SK-N-SH (cell line): Measurements from ENCODE around the gene RAB15.

ENCODE experiments used
- CTCF ChIP-seq: fragments of 200-600 bp; sonication (generic); IDR thresholded peaks from 2 replicates; pipeline ENCODE4 v1.6.1; 2017; ENCODE audit warnings: antibody characterized with exemption, mild to moderate bottlenecking, moderate library complexity
- ELF1 ChIP-seq: IDR thresholded peaks from 2 replicates; pipeline ENCODE4 v1.4.0; 2012
- EZH2phosphoT487 ChIP-seq: fragments of 200-600 bp; sonication (generic); IDR thresholded peaks from 2 replicates; pipeline ENCODE4 v1.6.1; 2017; ENCODE audit warnings: low read depth, mixed run types, mild to moderate bottlenecking, antibody characterized with exemption, moderate library complexity, borderline replicate concordance
- GATA2 ChIP-seq: sonication (generic); formaldehyde crosslinking; IDR thresholded peaks from 2 replicates; pipeline ENCODE4 v1.5.0; 2020; ENCODE audit warnings: mild to moderate bottlenecking, missing genetic modification reagents
- IRF3 ChIP-seq: fragments of 150-350 bp; IDR thresholded peaks from 2 replicates; pipeline ENCODE4 v1.6.1; 2016; ENCODE audit warnings: mild to moderate bottlenecking, low read depth, low read length
- MAX ChIP-seq: IDR thresholded peaks from 2 replicates; pipeline ENCODE4 v1.4.0; 2012; ENCODE audit warnings: low read depth
- PBX3 ChIP-seq: IDR thresholded peaks from 2 replicates; pipeline ENCODE4; 2012
- POLR2AphosphoS5 ChIP-seq: IDR thresholded peaks from 2 replicates; pipeline ENCODE4 v1.6.1; 2012; ENCODE audit warnings: low read depth, low read length
- RFX5 ChIP-seq: IDR thresholded peaks from 2 replicates; pipeline ENCODE4 v1.6.1; 2012; ENCODE audit warnings: mild to moderate bottlenecking, improper control_type of control experiment, low read length
- RXRA ChIP-seq: IDR thresholded peaks from 2 replicates; pipeline ENCODE4 v1.4.0; 2012; ENCODE audit warnings: low read depth, mild to moderate bottlenecking, borderline replicate concordance
- USF2 ChIP-seq: fragments of 150-350 bp; IDR thresholded peaks from 2 replicates; pipeline ENCODE4 v1.6.1; 2017; ENCODE audit warnings: antibody characterized with exemption, low read length, low read depth, borderline replicate concordance

GRCh38 chr14:64914237-64915028, 57.7 kb downstream of the RAB15 start, which contains the start of gene CHURC1:
- TF ChIP-seq EZH2phosphoT487: no peak
- TF ChIP-seq CTCF: no peak
- TF ChIP-seq RFX5: no peak
- no peak for TF ChIP-seq PBX3
- peak; percentile 95 for TF ChIP-seq ELF1
- TF ChIP-seq RXRA: no peak
- peak; percentile 94 for TF ChIP-seq POLR2AphosphoS5
- peak; percentile 16; the same call in 1 of the 2 replicates for TF ChIP-seq MAX
- TF ChIP-seq USF2: no peak
- no peak for TF ChIP-seq GATA2 (CRISPR knock-in tag)
- no peak for TF ChIP-seq IRF3
